Mucosa of descending colon (tissue), 3 donors: ENCODE results near the gene EFCAB7. TPM values are rescaled to one million over a fixed set of nuclear protein-coding genes. Genes with fewer than 3 reads are reported as not detected.

Experiments
- ATAC-seq: fragments of 200-7000 bp; cut with Tn5 transposase; one replicate; pipeline ENCODE4 v1.9.1; 2020; ENCODE audit warnings: mild to moderate bottlenecking, moderate library complexity
- DNase-seq, 3 donors: peaks; one replicate each; pipeline ENCODE4 v3.0.0-alpha.2; 2020
- H3K36me3 ChIP-seq: fragments of 200-600 bp; one replicate; pipeline ENCODE4 v1.8.0; 2021; ENCODE audit warnings: low read depth, mild to moderate bottlenecking
- H3K4me1 ChIP-seq: fragments of 200-600 bp; one replicate; pipeline ENCODE4 v1.8.0; 2021; ENCODE audit warnings: low read depth, mild to moderate bottlenecking
- H3K4me3 ChIP-seq: fragments of 200-600 bp; one replicate; pipeline ENCODE4 v1.8.0; 2021; ENCODE audit warnings: mild to moderate bottlenecking
- H3K9me3 ChIP-seq: fragments of 200-600 bp; one replicate; pipeline ENCODE4 v1.8.0; 2021; ENCODE audit warnings: mild to moderate bottlenecking
- CTCF ChIP-seq: fragments of 200-600 bp; IDR thresholded peaks from one replicate; pipeline ENCODE4 v1.8.0; 2022; ENCODE audit warnings: antibody characterized with exemption, mild to moderate bottlenecking
- intact Hi-C, 2 donors: fragments of 100-400 bp; cut with DNase I in 1 of 2; cut with micrococcal nuclease in 1 of 2; formaldehyde crosslinking; loops; one replicate each; pipeline versions ENCODE4 v1.11.0 to v1.11.1; 2022; cut with DNase I, micrococcal nuclease
- total RNA-seq, 3 donors: library from RNA; stranded (reverse); fragmentation: NEBNext Ultra II Directional in 2 of 3; extraction: Animal tissue kit (Norgen Biotek cat#: 25700) in 2 of 3; gene quantifications; one replicate each; pipeline versions ENCODE4 v1.2.1 to v1.2.4, GENCODE V29; 2021 to 2023
- donor health status: DM: no; HTN: no; CAD: no; lungs with moderate emphysema.
- donor health status: DM: no; HTN: no; CAD: no.
- donor health status: DM: no; HTN: yes; CAD: no.

The EFCAB7 gene
- total RNA-seq, 3 donors from 2014 or later = 3.9 to 5.2 (median 4.9) TPM

DNA sequence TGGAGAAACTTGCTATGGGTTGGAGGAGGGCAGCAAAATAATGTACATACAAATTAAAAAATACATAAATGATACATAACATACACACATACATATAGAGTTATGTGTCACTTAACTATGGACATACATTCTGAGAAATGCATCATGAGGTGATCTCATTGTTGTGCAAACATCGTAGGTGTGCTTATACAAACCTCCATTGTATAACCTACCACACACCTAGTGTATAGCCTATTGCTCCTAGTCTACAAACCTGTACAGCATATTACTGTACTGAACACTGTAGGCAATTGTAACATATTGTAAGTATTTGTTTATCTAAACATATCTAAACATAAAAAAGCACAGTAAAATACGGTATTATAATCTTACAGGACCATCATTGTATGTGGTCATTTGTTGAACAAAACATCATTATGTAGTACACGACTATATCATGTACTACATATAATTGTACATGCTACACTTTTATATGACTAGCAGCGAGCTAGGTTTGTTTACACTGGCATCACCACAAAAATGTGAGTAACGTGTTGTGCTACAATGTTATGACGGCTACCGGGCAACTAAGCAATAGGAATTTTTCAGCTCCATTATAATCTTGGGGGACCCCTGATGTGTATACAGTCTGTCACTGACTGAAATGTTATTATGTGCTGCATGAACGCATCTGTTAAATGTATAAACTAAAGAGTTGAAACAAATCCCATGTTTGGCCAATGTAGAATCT is 35.8 kb upstream of the EFCAB7 start:
- no peaks in the 10 kb centered on the region for H3K36me3 ChIP-seq
- ATAC-seq (peak; percentile 88), DNase-seq (peak in 1 of 3 donors; percentile 8)
- no peak overlapping the region for H3K4me3 ChIP-seq
- no peaks in the 10 kb centered on the region for H3K9me3 ChIP-seq
- intact Hi-C loops = no loop called here
- H3K4me1 ChIP-seq = peaks cover 9% of the 10 kb centered on the region
- TF ChIP-seq CTCF = no peak

- intact Hi-C loops = no loop called here
- no peaks in the 10 kb centered on the region for H3K36me3 ChIP-seq
- H3K9me3 ChIP-seq = no peaks in the 10 kb centered on the region
- peaks cover 3% of the 10 kb centered on the region for H3K4me1 ChIP-seq
- DNase-seq (no peak), ATAC-seq (peak; percentile 56)
- no peak overlapping the region for H3K4me3 ChIP-seq
- TF ChIP-seq CTCF = no peak
These were observed 25.7 kb upstream of the EFCAB7 start for GRCh38 chr1:63497577-63497976.

DNA sequence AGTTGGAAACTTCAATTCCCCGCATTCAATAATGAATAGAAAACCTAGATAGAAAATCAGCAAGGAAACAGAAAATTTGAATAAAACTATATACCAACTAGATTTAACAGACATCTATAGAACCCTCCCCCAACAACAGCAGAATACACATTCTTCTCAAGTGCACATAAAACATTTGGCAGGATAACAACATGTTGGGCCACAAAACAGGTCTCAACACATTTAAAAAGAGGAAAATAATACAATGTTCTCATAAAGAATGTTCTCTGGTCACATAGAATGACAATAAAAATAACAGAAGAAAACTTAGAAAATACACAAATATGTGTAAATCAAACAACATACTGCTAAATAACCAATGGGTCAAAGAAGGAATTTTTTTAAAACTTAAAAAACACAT is 25.2 kb upstream of the EFCAB7 start:
- DNase-seq (no peak), ATAC-seq (no peak)
- H3K9me3 ChIP-seq = no peaks in the 10 kb centered on the region
- H3K4me1 ChIP-seq = peaks cover 3% of the 10 kb centered on the region
- intact Hi-C loops = no loop called here
- no peaks in the 10 kb centered on the region for H3K36me3 ChIP-seq
- no peak for TF ChIP-seq CTCF
- no peak overlapping the region for H3K4me3 ChIP-seq

- Histone ChIP-seq H3K4me3 (no peak overlapping the region), H3K9me3 (no peaks in the 10 kb centered on the region), H3K4me1 (peaks cover 3% of the 10 kb centered on the region), H3K36me3 (no peaks in the 10 kb centered on the region)
- no peak for DNase-seq
- TF ChIP-seq CTCF = no peak
- no peak for ATAC-seq
- intact Hi-C loops = no loop called here
These were observed 22.1 kb upstream of the EFCAB7 start for GRCh38 chr1:63501256-63501655.

- ATAC-seq (no peak), DNase-seq (no peak)
- Histone ChIP-seq H3K4me1 (no peaks in the 10 kb centered on the region), H3K4me3 (no peak overlapping the region), H3K36me3 (no peaks in the 10 kb centered on the region), H3K9me3 (no peaks in the 10 kb centered on the region)
- intact Hi-C loops = no loop called here
- no peak for TF ChIP-seq CTCF
These were observed 16.5 kb upstream of the EFCAB7 start for GRCh38 chr1:63506782-63507181.
